IPS DF 6.9 (cell line): ENCODE data around the gene GPR171.
"Not testable (repeated sequence)": the region's sequence is repeated elsewhere in the genome, so short reads cannot be mapped to it uniquely, and the experiment has no call there.

ENCODE experiments used
- DNase-seq: peaks from one replicate; pipeline ENCODE4 v3.0.0-alpha.2; 2013; ENCODE audit warnings: low read depth, low spot score
- H3K27ac ChIP-seq: one replicate; pipeline ENCODE4 v1.5.1; 2013; ENCODE audit warnings: low read length, control low read depth
- H3K27me3 ChIP-seq: 2 replicates; pipeline ENCODE4 v1.6.1; 2013; ENCODE audit warnings: mild to moderate bottlenecking, low read length; ENCODE audit not compliant: control insufficient read depth, insufficient read depth
- H3K36me3 ChIP-seq: 2 replicates; pipeline ENCODE4 v1.6.1; 2013; ENCODE audit warnings: low read length; ENCODE audit not compliant: control insufficient read depth, insufficient read depth
- H3K4me1 ChIP-seq: 2 replicates; pipeline ENCODE4 v1.6.1; 2013; ENCODE audit warnings: low read length; ENCODE audit not compliant: control insufficient read depth, insufficient read depth
- H3K4me3 ChIP-seq: 2 replicates; pipeline ENCODE4 v1.5.1; 2013; ENCODE audit warnings: mild to moderate bottlenecking, low read length
- H3K9me3 ChIP-seq: 2 replicates; pipeline ENCODE4 v1.6.1; 2013; ENCODE audit warnings: low read length, inconsistent platforms; ENCODE audit not compliant: control insufficient read depth, insufficient read depth
- WGBS: extraction: QIAGEN DNeasy Blood & Tissue Kit; methylation state at CpG from one replicate; pipeline ENCODE4 v1.1.7; 2013; ENCODE audit warnings: mixed read lengths, missing lambda C conversion rate; ENCODE audit not compliant: insufficient read length, insufficient coverage; 5-methylcytosine and 5-hydroxymethylcytosine counted together

The GPR171 gene

GRCh38 chr3:151178208-151178845 is 24.7 kb downstream of the GPR171 start:
- no peak overlapping the region for H3K4me3 ChIP-seq
- no peaks in the 10 kb centered on the region for H3K36me3 ChIP-seq
- 0 out of 2 replicates have a peak, but pooled peaks cover 1% of the 10 kb centered on the region for H3K4me1 ChIP-seq
- WGBS, result no CpG with 5 or more reads among the region's 2 CpGs
- no peaks in the 10 kb centered on the region for H3K9me3 ChIP-seq
- no peak for DNase-seq
- no peak overlapping the region for H3K27ac ChIP-seq
- H3K27me3 ChIP-seq, result no peaks in the 10 kb centered on the region; the same call in 1 of the 2 replicates

DNA sequence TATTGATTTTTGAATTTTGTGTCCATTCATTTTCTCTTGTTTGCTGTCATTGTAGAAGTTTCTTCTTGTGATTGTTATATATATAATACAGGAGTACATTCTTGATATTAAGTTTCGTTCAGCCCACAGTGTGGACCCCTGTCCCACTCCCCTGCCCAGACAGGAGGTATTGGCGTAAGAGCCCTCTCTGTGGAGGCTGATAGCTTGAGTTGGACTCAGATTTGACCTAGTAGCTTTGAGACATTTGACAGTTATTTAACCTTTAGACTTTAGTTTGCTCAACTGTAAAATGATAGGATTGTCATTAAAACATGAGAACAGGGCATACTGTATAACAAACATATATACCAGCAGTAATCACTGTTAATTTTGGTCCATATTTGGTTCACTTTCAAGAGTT is 27.1 kb downstream of the GPR171 start:
- Histone ChIP-seq H3K27me3 (no peaks in the 10 kb centered on the region), H3K27ac (no peak overlapping the region), H3K4me3 (no peak overlapping the region), H3K4me1 (no peaks in the 10 kb centered on the region), H3K9me3 (no peaks in the 10 kb centered on the region), H3K36me3 (no peaks in the 10 kb centered on the region)
- no peak for DNase-seq
- WGBS, result no CpG with 5 or more reads among the region's 2 CpGs

DNA sequence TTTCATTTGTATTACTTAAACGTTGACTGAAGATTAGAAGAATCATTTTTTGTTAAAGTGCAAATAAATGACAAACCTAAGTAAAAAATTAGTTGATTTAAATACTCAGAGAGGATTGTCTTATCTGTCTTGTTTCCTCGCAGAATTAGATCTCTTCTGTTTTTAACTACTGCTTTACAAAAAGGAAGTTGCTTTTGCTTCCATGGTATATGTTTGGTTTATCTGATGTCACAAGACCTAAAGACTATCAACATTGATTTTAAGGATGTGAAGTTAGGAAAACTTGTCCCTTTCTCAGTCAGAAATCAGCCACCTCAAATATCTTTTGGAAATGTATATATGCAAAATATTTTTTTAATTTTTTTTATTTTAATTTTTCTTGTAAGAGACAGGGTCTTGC is 28.7 kb downstream of the GPR171 start:
- whole genome bisulfite sequencing, result no CpG with 5 or more reads among the region's 2 CpGs
- H3K4me3 ChIP-seq, result no peak overlapping the region
- H3K36me3 ChIP-seq, result no peaks in the 10 kb centered on the region
- no peak overlapping the region for H3K27ac ChIP-seq
- DNase-seq, result no peak
- no peaks in the 10 kb centered on the region for H3K9me3 ChIP-seq
- H3K27me3 ChIP-seq, result no peaks in the 10 kb centered on the region
- H3K4me1 ChIP-seq, result peaks cover 1% of the 10 kb centered on the region; the same call in 1 of the 2 replicates

GRCh38 chr3:151171145-151171757 is 31.8 kb downstream of the GPR171 start:
- Histone ChIP-seq H3K27ac (no peak overlapping the region), H3K36me3 (no peaks in the 10 kb centered on the region), H3K4me3 (no peak overlapping the region), H3K27me3 (no peaks in the 10 kb centered on the region), H3K9me3 (no peaks in the 10 kb centered on the region), H3K4me1 (peaks cover 1% of the 10 kb centered on the region; the same call in 1 of the 2 replicates)
- no peak for DNase-seq
- WGBS, result no CpG with 5 or more reads among the region's 5 CpGs

DNA sequence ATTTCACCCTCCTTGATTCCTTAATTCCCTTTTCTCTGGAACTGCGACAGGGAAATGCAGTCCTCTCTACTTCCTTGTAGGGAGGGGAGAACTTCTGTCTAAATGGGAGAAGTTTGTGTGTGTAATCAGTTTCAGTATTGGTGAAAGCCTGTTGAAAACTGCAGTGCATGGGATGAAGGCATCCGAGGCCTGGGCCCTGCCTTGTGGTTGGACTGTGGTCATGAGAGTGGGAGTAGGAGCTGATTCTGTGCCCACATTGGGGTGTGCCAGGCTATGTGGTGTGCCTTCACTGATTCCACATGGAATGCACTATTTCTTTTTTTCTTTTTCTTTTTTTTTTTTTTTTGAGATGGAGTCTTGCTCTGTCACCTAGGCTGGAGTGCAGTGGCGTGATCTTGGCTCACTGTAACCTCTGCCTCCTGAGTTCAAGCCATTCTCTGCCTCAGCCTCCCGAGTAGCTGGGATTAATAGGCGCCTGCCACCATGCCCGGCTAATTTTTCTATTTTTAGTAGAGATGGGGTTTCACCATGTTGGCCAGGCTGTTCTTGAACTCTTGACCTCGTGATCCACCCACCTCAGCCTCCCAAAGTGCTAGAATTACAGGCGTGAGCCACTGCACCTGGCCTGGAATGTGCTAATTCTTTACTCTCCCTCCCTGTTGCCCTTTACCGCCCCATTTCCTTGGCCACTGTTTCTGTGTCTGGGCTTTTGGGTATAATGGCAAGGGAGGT is 32.9 kb downstream of the GPR171 start:
- H3K4me1 ChIP-seq, H3K9me3 ChIP-seq, DNase-seq, H3K4me3 ChIP-seq, H3K36me3 ChIP-seq, H3K27me3 ChIP-seq, H3K27ac ChIP-seq: not testable (repeated sequence)
- WGBS, result no CpG with 5 or more reads among the region's 9 CpGs

DNA sequence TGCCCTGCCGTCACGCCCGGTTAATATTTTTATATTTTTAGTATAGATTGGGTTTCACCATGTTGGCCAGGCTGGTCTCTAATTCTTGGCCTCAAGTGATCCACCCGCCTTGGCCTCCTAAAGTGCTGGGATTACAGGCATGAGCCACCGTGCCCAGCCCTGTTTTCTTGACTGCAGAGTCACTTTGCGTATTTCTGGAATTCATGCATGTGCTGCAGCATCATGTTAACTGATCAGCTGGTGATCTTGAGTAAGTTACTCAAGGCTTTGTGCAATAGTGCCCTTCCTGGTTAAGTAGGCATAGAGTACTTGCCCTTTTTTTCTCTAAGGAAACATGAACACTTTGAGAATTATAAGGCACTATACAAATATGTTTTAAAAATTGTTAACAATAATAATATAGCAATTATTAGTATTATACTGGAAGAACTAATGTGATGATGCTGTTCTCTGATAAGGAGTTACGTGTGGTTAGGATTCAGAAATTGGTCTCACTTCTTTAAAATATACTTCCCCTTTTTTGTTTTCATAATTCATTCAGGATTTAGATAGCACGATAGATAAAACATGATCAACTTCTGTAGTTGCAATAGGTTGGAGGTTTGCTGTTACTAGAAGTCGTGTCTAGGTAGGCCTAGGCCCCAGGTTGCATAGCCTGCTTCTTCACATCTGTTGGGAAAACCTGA is 33.6 kb downstream of the GPR171 start:
- Histone ChIP-seq H3K27ac (no peak overlapping the region), H3K4me1 (peaks cover 1% of the 10 kb centered on the region; the same call in 1 of the 2 replicates), H3K36me3 (no peaks in the 10 kb centered on the region), H3K4me3 (no peak overlapping the region), H3K9me3 (no peaks in the 10 kb centered on the region), H3K27me3 (no peaks in the 10 kb centered on the region)
- WGBS, result no CpG with 5 or more reads among the region's 9 CpGs
- DNase-seq, result no peak

GRCh38 chr3:151168269-151169094 is 34.5 kb downstream of the GPR171 start:
- Histone ChIP-seq H3K36me3 (peaks cover 3% of the 10 kb centered on the region; the same call in 1 of the 2 replicates), H3K27ac (no peak overlapping the region), H3K4me1 (peaks cover 1% of the 10 kb centered on the region; the same call in 1 of the 2 replicates), H3K9me3 (no peaks in the 10 kb centered on the region), H3K4me3 (no peak overlapping the region), H3K27me3 (no peaks in the 10 kb centered on the region)
- 100% methylated on average over 1 of the region's 7 CpGs for WGBS
- peak; percentile 45 for DNase-seq

DNA sequence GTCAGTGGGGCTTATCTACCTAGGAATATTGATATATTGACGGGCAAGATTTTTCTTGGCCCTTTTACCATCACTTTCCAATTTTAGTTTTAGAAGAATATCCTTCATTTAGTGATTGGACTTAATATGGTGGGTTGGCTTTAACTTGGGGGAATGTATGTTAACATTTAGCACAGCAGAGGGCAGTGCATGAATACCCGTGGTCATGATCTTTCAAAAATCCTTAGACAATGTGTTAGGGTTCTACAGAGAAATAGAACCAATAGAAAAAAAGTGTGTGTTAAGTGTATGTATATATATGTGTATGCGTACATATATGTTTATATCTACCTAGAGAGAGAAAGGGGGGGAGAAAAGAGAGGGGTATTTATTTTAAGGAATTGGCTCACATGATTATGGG is 36.9 kb downstream of the GPR171 start:
- Histone ChIP-seq H3K27me3 (no peaks in the 10 kb centered on the region), H3K36me3 (peaks cover 3% of the 10 kb centered on the region; the same call in 1 of the 2 replicates), H3K27ac (no peak overlapping the region), H3K9me3 (no peaks in the 10 kb centered on the region), H3K4me3 (no peak overlapping the region), H3K4me1 (peaks cover 1% of the 10 kb centered on the region; the same call in 1 of the 2 replicates)
- no peak for DNase-seq
- WGBS, result 100% methylated on average over 1 of the region's 3 CpGs

DNA sequence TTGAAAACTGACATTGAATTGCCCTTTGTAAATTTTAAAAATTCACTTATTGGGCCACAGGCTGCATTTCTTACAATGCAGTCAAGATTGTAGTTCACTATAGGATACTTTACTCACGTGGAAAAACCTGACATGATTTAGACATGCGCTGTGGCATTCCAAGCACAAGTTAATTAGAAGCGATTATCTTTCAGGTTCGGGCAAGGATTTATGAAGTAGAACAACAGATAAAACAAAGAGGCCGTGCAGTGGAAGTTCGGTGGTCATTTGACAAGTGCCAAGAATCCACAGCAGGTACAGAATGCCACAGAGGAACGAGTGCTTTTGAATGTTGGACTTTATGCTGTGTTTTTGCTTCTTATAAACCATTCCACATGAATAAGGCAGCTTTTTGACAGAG is 37.8 kb downstream of the GPR171 start:
- H3K4me3 ChIP-seq, result no peak overlapping the region
- H3K9me3 ChIP-seq, result no peaks in the 10 kb centered on the region
- no peaks in the 10 kb centered on the region for H3K27me3 ChIP-seq
- WGBS, result no CpG with 5 or more reads among the region's 7 CpGs
- peaks cover 1% of the 10 kb centered on the region; the same call in 1 of the 2 replicates for H3K4me1 ChIP-seq
- no peak overlapping the region for H3K27ac ChIP-seq
- peaks cover 3% of the 10 kb centered on the region; the same call in 1 of the 2 replicates for H3K36me3 ChIP-seq
- no peak for DNase-seq
